GM12891 (cell line): Measurements from ENCODE around the gene PEMT.

Source experiments
- PAX5 ChIP-seq: IDR thresholded peaks from 2 replicates; pipeline ENCODE4 v1.6.1; 2011; ENCODE audit warnings: low read length, moderate library complexity, mild to moderate bottlenecking; ENCODE audit not compliant: insufficient read depth, severe bottlenecking
- POLR2A ChIP-seq: IDR thresholded peaks from 2 replicates; pipeline ENCODE4 v1.6.1; 2011; ENCODE audit warnings: low read depth, low read length, control low read depth
- POLR2AphosphoS5 ChIP-seq: IDR thresholded peaks from 2 replicates; pipeline ENCODE4 v1.6.1; 2011; ENCODE audit warnings: low read depth, low read length, control low read depth
- TAF1 ChIP-seq: IDR thresholded peaks from 2 replicates; pipeline ENCODE4 v1.6.1; 2011; ENCODE audit warnings: low read depth, low read length, control low read depth

- TF ChIP-seq POLR2A: no peak
- TF ChIP-seq POLR2AphosphoS5: no peak
- no peak for TF ChIP-seq TAF1
- no peak for TF ChIP-seq PAX5
Measured at GRCh38 chr17:17560975-17561374, 30.5 kb downstream of the PEMT start.
